HG03520 (cell line): ENCODE results near the gene GNB4.

ENCODE experiments used
- ATAC-seq: cut with Tn5 transposase; IDR thresholded peaks from one replicate; pipeline ENCODE4 v1.9.1; 2021; ENCODE audit warnings: mild to moderate bottlenecking, moderate library complexity; ENCODE audit not compliant: unreplicated experiment

Gene GNB4

DNA sequence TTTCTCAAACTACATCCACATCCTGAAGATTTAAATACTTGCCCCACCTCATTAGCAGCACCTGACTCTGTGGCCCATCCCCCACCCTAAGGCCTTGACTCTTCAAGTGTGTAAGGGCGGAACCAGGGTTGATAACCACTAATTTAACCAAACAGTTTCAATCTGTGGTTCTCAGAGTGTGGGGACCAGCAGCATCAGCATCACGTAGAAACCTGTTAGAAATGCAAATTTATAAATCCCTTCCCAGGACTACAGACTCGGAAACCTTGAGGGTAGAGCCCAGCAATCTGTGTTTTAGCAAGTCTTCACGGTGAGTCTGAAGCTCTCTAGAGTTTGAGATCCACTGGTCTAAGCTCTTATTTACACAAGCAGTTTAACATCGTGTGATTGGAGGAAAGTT lies 12.4 kb downstream of the GNB4 start:
- peak; percentile 60 for ATAC-seq

DNA sequence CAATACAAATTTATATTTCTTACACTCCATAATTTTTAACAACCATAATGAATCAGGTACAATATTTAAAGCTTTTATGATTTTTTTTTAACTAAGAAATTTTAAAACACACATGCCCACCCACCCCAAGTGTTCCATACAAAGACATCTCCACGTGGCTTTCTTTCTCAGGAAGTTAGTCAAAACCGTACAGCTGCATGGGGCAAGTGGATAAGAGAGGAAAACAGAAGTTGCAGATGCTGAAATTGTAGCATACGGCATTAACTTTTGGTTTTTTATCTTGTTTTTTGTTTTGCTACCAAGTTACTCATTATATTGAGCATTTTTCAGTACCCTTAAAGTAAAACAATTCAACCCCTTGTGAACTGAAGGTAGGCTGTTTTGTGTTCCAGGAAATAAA lies 14.8 kb downstream of the GNB4 start:
- no peak for ATAC-seq

DNA sequence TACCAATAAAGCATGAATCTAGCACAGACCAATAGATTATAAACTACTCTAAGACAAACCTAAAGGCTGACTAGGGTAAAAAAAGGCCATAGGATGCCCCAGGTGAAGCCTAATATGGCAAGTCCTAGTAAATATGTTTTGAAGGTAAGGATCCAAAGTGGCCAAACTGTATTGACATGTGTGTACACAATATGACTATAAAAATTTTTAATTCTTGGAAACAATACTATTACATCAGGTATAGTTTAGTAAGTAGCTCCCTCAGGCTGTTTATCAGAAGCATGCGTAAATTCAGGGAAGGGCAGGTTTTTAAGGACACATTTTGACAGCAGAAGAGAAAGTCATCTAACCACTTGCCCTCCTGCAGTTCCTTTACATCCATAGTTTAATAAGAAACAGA lies 18.8 kb downstream of the GNB4 start:
- ATAC-seq = no peak

DNA sequence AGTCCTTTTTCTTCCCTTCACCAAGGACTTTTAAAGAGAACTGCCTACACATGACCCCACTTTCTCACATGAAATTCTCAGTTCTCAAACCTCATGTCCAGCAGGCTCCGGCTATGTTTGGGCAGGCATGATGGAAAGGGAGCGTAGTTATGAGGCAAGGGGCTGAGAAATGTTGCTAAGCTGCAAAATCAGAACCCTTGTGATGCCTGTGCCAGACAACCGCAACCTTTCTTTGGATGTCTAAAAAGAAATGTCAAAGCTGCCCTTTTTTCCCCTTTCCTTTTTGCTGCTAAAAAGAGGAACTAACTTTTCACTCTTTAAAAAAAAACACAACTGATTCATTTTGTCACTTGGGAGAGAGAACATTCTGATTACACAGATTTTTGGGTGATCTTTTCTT lies 19.2 kb downstream of the GNB4 start:
- ATAC-seq = peak; percentile 66

DNA sequence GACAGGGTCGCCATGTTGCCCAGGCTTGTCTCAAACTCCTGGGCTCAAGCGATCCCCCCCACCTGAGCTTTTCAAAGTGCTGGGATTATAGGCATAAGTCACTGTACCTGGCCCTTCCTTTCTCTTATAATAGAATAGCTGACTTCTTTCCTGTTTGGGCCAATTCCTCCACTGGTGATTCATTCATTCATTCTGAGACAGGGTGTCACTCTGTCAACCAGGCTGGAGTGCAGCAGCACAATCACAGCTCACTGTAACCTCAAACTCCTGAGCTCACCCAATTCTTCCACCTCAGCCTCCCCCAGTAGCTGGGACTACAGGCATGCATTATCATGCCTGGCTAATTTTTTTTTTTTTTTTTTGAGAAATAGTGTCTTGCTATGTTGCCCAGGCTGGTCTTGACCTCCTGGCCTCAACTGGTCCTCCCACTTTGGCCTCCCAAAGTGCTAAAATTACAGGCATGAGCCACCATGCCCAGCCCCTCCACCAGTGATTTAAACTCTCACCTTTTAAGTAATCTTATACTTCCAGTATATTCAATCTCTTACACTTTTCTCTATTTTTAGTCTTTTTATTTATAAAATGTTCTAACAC lies 20.9 kb downstream of the GNB4 start:
- no peak for ATAC-seq

DNA sequence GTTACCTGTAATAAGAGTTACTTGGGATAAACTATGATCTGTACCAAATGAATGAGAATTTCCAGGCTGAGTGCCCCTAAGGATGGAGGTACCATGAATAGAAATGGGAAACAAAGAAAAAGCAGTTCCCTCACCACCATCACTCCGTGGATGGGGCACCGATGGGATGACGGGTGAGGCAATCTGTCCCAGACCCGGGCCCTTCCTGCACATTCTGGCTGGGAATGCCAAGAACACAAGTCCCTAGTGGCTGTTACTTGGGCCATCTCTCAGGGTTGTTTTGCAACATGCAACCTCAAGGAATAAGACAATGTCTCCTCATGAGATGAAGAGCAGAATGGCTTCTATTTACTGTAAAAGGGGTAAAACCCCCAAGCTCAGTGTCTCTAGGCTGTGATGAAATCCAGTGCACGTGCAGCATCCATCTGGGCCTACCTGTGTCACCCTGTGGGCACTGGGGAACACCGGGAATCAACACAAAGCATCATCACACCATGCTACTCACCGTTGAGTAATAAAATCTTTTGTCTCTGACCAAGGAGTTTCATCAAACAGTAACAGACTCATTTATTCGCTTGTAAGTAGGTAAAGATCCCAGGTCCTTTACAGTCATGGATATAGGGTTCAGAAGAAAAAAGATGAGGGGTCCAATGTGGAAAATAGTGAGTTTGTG lies 22.3 kb downstream of the GNB4 start:
- ATAC-seq = no peak

DNA sequence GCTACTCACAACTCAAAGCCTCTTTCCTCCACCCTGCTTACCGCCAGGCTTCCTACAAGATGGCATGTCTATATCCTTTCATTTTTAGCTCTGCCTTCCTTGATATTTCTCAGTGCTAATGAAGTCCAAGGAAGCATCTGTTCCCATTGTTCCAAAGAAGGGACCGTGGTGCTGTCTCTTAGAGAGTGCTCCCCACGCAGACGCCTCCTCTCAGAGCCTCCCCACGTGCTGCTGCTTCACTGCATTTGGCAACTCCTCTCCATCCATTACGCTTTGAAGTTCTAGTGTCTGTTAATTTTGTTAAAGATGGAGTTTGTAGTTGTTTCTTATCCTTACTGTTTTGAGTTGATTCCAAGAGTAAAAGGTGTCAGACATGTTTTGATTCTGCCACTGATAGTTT lies 26.2 kb downstream of the GNB4 start:
- ATAC-seq = no peak

DNA sequence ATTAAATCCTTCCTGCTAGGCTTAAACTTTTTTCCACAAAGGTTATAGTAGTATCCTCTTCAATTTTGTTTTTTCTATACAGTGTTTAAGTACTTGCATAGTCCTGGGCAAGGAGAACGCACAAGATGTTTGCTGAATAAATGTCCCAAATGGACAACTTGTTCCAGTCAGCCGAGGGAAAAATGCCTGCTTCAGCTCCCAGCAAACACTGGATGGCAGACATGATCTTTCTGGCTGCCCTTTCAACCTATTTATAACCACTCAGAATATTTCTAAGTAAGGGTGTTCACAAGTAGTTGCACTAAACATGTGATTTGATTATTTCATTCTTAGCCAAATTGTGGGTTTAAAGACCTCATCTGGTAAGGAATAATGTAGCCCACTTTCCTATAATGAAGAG lies 29.8 kb downstream of the GNB4 start:
- ATAC-seq = no peak

DNA sequence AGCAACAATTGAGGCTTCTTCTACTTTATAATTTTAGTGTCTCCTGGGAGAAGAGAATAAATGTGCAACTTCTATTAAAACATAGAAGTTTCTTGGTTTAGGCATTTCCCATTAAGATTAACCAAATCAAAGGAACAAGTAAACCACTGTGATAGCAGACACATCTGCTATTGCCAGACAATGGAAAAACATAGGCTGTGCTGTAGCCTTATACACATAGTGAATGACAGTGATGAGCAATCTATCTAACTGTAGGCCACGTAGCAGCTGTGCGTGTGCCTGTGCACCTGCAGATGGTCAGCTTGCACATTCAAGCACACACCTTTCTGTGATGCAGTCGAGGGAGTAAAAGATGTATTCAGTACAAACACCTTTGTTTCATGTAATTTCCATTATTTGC lies 32.7 kb downstream of the GNB4 start:
- no peak for ATAC-seq

DNA sequence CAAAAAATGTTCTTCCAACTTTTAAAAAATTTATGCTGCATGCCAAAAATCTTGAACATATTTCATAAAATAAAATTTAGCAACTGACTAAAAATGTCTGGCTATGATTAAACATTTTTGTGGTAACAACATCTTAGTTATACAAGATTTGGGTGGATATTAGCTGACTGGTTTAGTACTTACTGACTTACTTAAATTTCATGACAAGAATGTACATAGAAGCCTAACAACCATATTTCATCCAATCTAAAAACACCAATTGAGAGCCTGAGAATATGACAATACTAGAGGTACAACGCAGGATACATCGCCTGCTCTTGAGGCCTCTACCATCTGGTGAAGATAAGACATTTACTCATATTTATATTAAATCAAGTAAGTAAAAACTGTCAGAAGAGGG lies 34.6 kb downstream of the GNB4 start:
- no peak for ATAC-seq

DNA sequence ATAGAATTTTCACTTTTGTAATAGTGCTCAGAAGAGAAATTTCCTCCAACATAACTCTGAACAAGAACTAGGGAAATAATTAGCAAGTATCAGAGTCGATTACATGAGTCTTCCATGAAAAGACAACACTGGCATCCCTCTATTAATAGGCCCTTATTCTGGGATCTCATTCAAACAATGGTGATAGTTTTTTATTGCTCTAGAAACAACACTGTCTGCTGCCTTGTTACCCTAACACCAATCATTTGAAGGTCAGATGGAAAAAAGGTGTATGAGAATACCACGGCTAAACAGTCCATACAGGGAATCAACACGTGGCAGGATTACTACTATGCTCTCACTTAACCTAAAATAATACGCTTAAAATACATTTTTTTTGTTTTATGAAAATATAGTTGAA lies 35.9 kb downstream of the GNB4 start:
- ATAC-seq = no peak

DNA sequence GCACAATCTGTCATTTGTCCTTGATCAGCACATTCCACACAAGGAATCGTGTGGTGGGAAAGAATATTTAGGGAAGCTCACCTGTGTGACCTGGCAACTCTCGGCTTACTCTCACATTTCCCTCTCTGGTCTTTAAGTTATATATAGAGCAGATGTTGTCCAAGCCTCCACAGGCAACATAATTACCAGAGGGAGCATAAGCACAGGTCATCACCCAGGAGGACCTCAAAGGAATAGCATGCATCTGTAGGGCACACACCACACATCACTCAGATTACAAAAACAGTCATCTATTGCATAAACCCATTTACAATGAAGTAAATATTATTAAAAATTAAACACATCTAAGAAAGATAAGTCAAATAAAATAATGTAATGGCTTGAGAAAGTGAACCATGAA lies 36.5 kb downstream of the GNB4 start:
- no peak for ATAC-seq

DNA sequence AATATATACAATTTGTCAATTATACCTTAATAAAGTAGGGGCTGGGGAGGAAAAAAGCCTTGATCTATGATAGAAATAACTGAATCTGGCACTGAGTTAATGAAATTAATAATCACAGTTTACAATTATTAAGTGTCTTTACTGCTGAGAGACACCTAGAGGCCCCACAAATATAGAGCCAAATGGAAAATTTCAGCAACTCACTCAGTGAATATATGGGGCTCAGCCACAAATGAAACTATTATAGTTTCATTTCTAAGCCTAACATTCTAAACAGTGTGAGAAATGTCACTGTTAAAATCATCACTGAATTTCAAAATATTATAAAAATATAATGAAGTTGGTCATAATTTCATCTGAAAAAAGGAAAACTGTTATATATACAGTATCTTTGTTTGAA lies 40.3 kb downstream of the GNB4 start:
- no peak for ATAC-seq

DNA sequence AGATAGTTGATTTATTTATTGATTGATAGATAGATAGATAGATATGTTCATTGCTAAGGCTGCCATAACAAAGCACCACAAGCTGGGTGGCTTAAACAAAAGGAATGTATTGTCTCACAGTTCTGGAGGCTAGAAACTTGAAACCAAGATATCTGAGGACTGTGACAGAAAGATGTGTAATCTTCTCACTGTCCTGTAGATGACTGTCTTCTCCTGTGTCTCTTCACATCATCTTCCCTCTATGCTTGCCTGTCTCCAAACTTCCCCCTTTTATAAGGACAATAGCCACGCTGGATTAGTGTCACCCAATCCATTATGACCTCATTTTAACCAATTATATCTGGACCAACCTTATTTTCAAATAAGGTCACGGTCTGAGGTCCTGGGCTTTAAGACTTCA lies 40.9 kb downstream of the GNB4 start:
- ATAC-seq = no peak

DNA sequence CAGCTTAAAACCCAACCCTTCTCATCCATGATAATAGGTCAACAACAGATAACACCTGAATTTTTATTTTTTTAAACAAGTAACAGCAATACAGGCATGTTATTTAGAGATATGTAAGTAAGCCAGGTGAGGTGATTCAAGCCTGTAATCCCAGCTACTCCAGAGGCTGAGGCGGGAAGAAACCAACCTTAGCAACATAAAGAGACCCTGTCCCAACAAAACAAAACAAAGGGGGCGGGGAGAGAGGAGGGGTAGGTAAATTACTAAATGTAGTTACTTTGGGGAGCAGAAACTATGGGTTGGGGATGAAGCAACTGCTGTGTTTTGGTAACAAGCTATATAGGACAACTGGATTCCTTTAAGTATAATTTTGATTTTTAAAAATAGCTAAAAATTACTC lies 47.0 kb downstream of the GNB4 start:
- ATAC-seq = no peak

DNA sequence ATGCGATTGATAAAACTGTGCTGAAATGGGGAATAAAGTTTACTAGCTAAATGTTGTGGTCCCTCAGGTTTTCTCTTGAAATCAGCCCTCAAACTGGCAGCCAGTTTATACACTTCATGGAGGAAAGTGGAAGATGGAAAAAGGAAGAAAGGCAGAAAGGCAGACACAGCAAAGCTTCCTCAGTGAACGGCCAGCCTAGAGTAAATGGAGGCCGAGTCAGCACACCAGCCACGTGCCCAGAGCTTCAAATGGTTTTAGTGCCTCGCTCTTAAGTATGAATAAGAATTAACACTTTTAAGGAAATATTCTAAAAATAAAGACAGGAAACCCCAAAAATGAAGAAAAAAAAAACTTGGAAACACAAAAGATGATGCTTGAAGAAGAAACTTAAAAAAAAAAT lies 48.3 kb downstream of the GNB4 start:
- no peak for ATAC-seq

DNA sequence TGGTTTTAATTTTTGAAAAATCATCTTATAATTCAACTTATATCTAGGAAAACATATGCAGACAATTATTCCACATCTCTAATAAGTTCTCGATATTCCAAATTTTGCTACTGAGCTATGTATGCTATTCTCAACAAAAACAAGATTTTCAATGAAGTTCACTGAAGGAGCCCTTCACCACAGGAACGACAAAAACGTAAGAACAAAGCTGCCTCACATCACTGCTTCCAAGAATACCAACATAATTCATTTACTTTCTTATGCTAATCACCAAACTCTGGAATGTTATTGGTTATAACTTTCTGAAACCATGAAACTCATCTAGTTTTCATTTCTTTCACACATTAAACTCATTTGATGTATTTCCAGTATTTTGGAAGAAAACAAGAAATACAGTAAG lies 49.7 kb downstream of the GNB4 start:
- no peak for ATAC-seq

DNA sequence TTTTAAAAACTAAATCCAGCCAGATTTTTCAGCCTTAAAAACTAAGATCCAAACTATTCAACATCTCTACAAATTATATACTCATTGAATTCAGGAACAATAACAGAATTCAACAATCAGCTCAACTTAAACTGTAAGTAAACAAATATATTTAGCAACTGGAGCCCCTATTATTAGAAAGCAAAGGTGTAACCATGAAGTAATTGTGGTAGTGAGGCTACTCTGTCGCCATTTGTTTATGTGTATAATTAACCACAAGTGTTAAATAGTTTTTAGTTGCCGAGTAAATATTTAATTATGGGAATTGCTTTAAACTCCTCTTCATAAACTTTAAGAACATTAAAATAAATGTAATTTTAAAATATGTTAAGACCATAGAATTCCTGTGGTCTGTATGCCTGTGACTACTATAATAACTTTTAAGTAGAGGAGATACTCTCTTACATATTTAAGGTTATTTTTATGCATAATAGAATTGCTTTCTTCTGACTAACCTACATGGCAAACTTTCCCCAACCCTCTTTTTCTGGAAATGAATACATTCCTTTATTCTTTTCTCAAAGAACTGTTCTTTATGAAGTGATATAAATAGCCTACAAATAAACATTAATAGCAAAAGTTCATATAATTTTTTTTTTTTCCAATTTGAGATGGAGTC lies 52.6 kb downstream of the GNB4 start:
- no peak for ATAC-seq

DNA sequence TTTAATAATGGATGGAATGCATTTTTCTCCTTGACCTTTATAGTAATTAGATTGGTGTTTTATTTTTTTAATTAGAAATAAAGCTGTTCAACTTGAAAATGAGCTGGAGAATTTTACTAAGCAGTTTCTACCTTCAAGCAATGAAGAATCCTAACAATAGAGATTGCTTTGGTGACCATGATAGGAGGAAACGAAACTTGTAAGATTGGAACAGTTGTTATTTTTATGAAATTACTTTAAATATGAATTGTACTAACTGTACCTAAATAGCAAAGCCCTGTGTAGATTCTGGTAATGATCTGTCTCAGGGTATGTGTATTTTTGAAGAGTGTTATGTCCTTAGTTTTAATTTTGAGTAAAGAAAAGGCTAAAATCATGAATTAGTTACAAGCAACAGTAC lies 59.4 kb downstream of the GNB4 start:
- no peak for ATAC-seq

DNA sequence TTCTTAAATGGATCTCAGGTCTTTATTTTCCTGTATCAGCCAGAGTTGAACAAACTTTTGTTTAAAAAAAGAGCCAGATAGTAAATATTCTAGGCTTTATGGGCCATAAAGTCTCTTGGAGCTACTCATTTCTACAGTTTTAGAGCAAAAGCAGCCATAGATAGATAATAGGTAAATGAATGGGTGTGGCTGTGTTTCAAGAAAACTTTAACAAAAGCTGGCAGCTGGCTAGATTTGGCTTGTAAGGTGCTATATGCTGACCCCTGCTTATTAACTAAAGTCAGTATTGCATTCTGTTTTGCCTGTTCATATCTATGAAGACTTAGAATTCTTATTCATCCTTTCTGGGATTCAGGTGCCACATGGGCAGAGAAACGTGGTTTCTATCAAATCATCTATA lies 74.8 kb downstream of the GNB4 start:
- no peak for ATAC-seq

DNA sequence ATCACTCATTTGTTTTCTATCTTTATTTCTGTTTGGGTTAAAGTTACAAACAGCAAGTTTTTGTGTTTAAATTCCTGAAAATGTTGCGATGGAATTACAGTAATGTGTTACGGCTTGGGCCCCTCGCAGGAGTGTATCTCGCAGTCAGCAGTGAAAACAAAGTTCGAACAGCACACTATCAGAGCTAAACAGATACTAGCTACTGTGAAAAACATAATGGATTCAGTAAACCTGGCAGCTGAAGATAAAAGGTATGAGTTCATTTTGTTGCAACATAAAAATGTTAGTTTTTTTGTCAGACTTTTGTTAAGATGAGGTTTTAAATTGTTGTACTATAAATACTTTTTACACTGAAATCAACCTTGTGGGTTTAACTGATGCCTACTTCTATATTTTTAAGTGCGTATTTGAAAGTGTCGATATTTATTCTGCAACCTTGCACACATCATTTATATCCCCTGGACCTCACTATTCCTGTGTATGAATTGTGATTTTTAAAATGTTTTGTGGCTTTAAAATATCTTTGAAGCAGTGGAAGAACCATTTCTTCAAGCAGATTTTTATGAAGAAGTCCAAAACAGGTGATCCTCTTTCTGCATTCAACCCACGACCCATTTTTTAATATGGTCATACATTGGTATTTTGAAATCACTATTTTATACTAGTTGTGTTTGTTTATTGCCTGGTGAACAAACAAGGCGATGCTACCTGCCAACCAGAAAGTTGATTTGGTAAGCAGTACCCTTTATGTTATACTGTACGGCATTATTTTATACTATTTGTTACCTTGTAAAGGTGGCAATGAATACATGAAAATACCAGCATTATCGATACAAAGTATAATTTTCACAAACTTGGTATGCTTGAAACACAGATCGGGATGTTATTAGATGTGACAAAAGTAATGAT lies 75.9 kb downstream of the GNB4 start:
- ATAC-seq = no peak

DNA sequence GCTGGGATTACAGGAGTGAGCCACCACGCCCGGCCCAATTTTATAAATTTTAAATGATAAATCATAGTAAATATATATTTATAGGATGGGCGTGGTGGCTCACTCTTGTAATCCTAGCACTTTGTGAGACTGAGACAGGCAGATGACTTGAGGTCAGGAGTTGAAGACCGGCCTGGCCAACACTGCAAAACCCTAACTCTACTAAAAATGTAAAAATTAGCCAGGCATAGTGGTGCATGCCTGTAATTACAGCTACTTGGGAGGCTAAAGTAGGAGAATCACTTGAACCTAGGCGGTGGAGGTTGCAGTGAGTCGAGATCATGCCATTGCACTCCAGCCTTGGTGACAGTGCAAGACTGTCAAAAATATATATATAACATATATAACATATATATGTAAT lies 77.3 kb downstream of the GNB4 start:
- ATAC-seq = no peak
